Right ventricle myocardium inferior (tissue), 1 donor: ENCODE results near the gene N4BP2L2. TPM values are rescaled to one million over a fixed set of nuclear protein-coding genes. Genes with fewer than 3 reads are reported as not detected.
A peak's percentile ranks its signal among the peaks of the same experiment; 100 is the strongest.
"Not testable (repeated sequence)": the region's sequence is repeated elsewhere in the genome, so short reads cannot be mapped to it uniquely, and the experiment has no call there.

ENCODE experiments used
- ATAC-seq: fragments of 200-7000 bp; cut with Tn5 transposase; one replicate; pipeline ENCODE4 v1.9.1; 2020; ENCODE audit warnings: mild to moderate bottlenecking, moderate library complexity
- DNase-seq: peaks from one replicate; pipeline ENCODE4 v3.0.0; 2021; ENCODE audit errors: missing footprints
- intact Hi-C: fragments of 100-400 bp; cut with DNase I; formaldehyde crosslinking; loops from one replicate; pipeline ENCODE4 v1.11.0; 2022
- long read RNA-seq: library from polyadenylated mRNA; unstranded; transcript quantifications from one replicate; pipeline ENCODE4 v2.0.0, GENCODE V29; 2021
- total RNA-seq: library from RNA; stranded (reverse); fragmentation: NEBNext Ultra II Directional; extraction: Animal tissue kit (Norgen Biotek cat#: 25700); gene quantifications from one replicate; pipeline ENCODE4 v1.2.1, GENCODE V29; 2021
- donor health status: DM: no; HTN: yes; CAD: no; lungs with severe emphysema.

The N4BP2L2 gene
- 115 TPM for total RNA-seq
- long read RNA-seq, full-length matches to known transcripts: 1 of 23 reads
- long read RNA-seq, partial matches to known transcripts: 6 of 23 reads
- long read RNA-seq, other reads (novel, unspliced or antisense): 16 of 23 reads

GRCh38 chr13:32538621-32539246 lies at the start of gene N4BP2L2:
Gene N4BP2L2, minus strand, starts transcription at chr13:32538795. Its CDS starts 1,768 bp downstream, at chr13:32537027.
- peak; percentile 95 for DNase-seq
- intact Hi-C loops: loop anchor here (5.0 kb wide), 4 partner anchors 49 to 221 kb away; partner anchors contain the start of genes BRCA2, N4BP2L1, PDS5B and ZAR1L
- ATAC-seq: peak; percentile 99

GRCh38 chr13:32587811-32588170 lies 49.2 kb upstream of the N4BP2L2 start:
- no peak for ATAC-seq
- intact Hi-C loops: loop anchor here (1.0 to 5.0 kb wide), 4 partner anchors 50 to 1135 kb away; partner anchors contain the start of gene N4BP2L2
- no peak for DNase-seq

GRCh38 chr13:32587011-32587810 lies 48.6 kb upstream of the N4BP2L2 start:
- DNase-seq (peak; percentile 83), ATAC-seq (peak; percentile 47)
- intact Hi-C loops: loop anchor here (1.0 to 5.0 kb wide), 4 partner anchors 50 to 1136 kb away; partner anchors contain the start of gene N4BP2L2

- ATAC-seq: peak; percentile 99
Observed at GRCh38 chr13:32586080-32586900, 47.7 kb upstream of the N4BP2L2 start, which contains the start of gene PDS5B. Gene PDS5B, plus strand, starts transcription at chr13:32586452. Its CDS starts 62,321 bp downstream, at chr13:32648773.

GRCh38 chr13:32585550-32586079 lies 47.0 kb upstream of the N4BP2L2 start:
- ATAC-seq: no peak
- DNase-seq: no peak
- intact Hi-C loops: loop anchor here (1.0 to 5.0 kb wide), 4 partner anchors 48 to 1137 kb away; partner anchors contain the start of gene N4BP2L2

More at GRCh38 chr13:32586080-32586900, 47.7 kb upstream of the N4BP2L2 start, which contains the start of gene PDS5B:
- DNase-seq: peak; percentile 98
- intact Hi-C loops: loop anchor here (1.0 to 5.0 kb wide), 4 partner anchors 49 to 1137 kb away; partner anchors contain the start of gene N4BP2L2

- no peak for DNase-seq
- intact Hi-C loops: loop anchor here (5.0 kb wide), 1 partner anchor 201 kb away; no protein-coding TSS in a partner anchor
- no peak for ATAC-seq
Observed at GRCh38 chr13:32582991-32583390, 44.4 kb upstream of the N4BP2L2 start.

GRCh38 chr13:32582281-32582680 lies 43.7 kb upstream of the N4BP2L2 start:
- no peak for DNase-seq
- intact Hi-C loops: loop anchor here (5.0 kb wide), 1 partner anchor 200 kb away; no protein-coding TSS in a partner anchor
- no peak for ATAC-seq

GRCh38 chr13:32581177-32581786 lies 42.7 kb upstream of the N4BP2L2 start:
- ATAC-seq (no peak), DNase-seq (no peak)
- intact Hi-C loops: loop anchor here (5.0 kb wide), 1 partner anchor 199 kb away; no protein-coding TSS in a partner anchor

GRCh38 chr13:32577032-32577431 lies 38.4 kb upstream of the N4BP2L2 start:
- intact Hi-C loops: no loop called here
- no peak for DNase-seq
- ATAC-seq: no peak

GRCh38 chr13:32575687-32576086 lies 37.1 kb upstream of the N4BP2L2 start:
- intact Hi-C loops, ATAC-seq, DNase-seq: not testable (repeated sequence)

GRCh38 chr13:32560842-32561241 lies 22.2 kb upstream of the N4BP2L2 start:
- ATAC-seq, intact Hi-C loops, DNase-seq: not testable (repeated sequence)

GRCh38 chr13:32555613-32556012 lies 17.0 kb upstream of the N4BP2L2 start:
- intact Hi-C loops: no loop called here
- no peak for ATAC-seq

GRCh38 chr13:32553720-32554119 lies 15.1 kb upstream of the N4BP2L2 start:
- intact Hi-C loops: no loop called here
- ATAC-seq (no peak), DNase-seq (no peak)

More at GRCh38 chr13:32555613-32556012, 17.0 kb upstream of the N4BP2L2 start:
- DNase-seq: no peak

GRCh38 chr13:32549788-32550187 lies 11.2 kb upstream of the N4BP2L2 start:
- intact Hi-C loops: no loop called here
- ATAC-seq: no peak
- DNase-seq: no peak

GRCh38 chr13:32548837-32549236 lies 10.2 kb upstream of the N4BP2L2 start:
- DNase-seq: no peak
- intact Hi-C loops: no loop called here
- no peak for ATAC-seq

- no peak for DNase-seq
- ATAC-seq: no peak
- intact Hi-C loops: no loop called here
Observed at GRCh38 chr13:32545083-32545482, 6.5 kb upstream of the N4BP2L2 start.

GRCh38 chr13:32542221-32542620 lies 3.6 kb upstream of the N4BP2L2 start:
- ATAC-seq: no peak
- intact Hi-C loops: no loop called here

More at GRCh38 chr13:32542221-32542620, 3.6 kb upstream of the N4BP2L2 start:
- DNase-seq: no peak
